GM12874 (cell line): ENCODE results near the gene SLC6A3.

Experiments
- TF ChIP-seq, protein P1 (sequence below): IDR thresholded peaks from 2 replicates; pipeline ENCODE4 v1.5.1; 2011; ENCODE audit warnings: low read depth, mild to moderate bottlenecking, control low read depth, low read length, moderate library complexity; ENCODE audit not compliant: insufficient read depth

SLC6A3 gene

DNA sequence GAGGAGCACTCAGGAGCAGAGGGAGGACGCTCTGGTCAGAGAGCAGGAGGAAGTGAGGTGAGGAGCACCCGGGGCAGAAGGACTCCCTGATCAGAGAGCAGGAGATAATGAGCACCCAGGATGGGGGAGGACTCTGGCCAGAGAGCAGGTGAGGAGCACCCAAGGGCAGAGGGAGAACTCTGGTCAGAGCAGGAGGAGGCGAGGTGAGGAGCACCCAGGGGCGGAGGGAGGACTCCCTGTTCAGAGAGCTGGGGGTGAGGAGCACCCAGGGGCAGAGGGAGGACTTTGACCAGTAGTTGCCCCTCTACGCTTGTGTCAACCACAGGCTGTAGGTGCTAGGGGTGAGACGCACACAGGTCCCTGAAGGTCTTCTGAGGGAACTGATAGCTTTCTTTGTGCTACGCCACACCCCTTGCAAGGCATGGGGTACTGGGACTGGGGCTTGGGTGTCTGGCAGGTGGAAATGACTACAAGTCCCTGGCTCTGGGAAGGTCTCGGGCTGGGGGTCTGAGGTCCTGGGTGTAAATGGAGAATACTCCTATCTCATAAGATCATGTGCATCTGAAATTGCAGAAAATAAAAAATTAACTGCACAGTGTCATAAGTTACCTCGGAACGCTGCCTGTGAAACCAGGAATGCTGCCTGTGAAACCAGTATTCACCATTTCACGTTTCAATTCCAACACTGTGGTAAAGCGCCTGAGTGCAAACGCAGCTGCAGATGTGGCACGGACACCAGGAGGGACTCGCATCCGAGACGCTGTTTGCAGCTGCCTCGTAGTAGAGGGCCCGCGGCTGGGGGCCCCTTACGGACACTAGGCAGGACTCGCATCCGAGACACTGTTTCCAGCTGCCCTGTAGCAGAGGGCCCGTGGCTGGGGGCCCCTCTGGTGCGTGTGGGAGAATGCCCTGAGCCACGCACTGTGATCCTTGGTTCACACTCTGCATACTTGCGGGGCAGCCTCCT, 27.0 kb upstream of the SLC6A3 start:
- TF ChIP-seq, protein P1, sequence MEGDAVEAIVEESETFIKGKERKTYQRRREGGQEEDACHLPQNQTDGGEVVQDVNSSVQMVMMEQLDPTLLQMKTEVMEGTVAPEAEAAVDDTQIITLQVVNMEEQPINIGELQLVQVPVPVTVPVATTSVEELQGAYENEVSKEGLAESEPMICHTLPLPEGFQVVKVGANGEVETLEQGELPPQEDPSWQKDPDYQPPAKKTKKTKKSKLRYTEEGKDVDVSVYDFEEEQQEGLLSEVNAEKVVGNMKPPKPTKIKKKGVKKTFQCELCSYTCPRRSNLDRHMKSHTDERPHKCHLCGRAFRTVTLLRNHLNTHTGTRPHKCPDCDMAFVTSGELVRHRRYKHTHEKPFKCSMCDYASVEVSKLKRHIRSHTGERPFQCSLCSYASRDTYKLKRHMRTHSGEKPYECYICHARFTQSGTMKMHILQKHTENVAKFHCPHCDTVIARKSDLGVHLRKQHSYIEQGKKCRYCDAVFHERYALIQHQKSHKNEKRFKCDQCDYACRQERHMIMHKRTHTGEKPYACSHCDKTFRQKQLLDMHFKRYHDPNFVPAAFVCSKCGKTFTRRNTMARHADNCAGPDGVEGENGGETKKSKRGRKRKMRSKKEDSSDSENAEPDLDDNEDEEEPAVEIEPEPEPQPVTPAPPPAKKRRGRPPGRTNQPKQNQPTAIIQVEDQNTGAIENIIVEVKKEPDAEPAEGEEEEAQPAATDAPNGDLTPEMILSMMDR: no peak

DNA sequence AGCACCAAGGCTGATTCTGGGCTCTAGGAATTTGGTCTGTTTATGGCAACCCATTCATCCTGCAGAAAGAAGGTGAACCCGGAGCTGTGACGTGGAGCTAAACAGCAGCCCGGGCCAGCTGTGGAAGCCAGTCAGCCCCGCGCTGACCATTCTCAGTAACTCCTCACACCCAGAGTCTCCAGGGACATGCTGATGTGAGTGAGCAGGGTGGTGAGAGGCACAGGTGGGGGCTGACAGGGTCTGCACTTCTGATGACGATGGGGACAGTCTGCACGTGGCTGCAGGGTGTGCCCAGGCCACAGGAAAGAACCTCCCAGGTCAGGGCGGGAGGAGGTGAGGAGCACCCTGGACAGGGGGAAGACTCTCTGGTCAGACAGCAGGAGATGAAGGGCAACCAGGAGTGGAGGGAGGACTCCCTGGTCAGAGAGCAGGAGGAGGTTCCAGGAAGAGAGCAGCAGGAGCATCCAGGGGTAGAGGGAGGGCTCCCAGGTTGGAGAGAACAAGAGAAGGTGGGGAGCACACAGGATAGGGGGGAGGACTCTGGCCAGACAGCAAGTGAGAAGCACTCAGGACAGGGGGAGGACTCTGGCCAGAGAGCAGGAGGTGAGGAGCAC, 26.1 kb upstream of the SLC6A3 start:
- TF ChIP-seq, protein P1: no peak

DNA sequence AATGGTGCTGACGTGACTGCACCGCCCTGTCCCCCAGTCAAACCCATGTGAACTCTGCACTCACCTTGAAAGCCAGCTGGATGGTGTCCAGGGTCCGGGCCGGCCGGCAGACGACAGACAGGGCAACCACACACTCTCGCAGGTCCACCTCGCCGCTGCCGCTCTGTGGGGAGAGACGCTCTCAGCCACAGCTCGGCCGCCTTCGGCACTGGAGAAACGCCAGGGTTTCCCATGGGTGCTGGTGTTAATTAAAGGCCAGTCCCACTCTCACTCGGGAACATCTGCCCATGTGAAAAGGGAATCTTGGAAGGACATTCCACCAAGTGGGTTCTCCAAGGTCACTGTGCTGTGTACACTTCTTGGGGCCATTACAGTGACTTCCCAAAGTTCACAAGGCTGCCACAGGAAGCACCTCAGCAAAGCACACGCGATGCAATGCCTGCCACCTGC, 25.5 kb upstream of the SLC6A3 start:
- TF ChIP-seq, protein P1: no peak

DNA sequence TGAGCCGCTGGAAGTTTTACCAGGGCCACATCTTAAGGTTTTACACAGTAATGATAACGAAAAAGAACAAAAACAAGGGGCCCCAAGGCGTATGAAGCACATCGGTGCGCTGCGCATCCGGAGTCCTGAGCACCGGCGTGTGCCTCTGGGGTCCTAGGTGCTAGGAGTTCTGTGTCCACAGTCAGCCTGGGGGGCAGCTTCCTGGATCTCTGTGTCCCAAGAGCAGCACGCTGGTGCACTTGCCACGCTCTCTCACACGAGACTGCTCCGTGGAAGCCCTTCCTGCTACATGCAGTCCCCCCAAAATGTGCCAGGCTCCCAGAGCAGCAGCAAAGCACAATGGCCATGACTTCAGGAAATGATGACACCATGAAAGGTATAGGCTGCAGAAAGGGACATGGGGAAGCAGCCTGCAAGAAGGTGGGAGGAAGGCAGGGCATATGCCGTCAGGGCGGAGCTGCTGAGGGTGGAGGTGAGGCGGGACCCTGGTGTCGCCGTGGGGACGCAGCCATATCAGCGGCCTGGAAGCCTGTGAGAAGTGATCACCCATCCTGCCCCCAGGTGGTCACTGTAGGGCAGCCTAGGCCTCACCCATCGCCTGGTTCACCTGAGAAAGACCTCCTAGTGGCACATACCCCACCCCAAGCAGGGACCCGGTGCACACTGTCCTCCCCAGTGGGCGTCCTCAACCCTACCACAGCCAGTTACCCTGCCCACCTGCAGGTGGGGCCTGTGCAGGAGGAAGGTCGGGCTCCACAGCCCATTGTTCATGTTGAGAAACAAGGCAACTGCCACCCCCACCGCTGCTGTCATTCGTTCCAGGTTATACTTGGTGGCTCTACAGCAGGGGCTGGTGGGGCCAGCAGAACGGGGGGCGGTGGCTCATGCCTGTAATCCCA, 23.6 kb upstream of the SLC6A3 start:
- TF ChIP-seq, protein P1: no peak

DNA sequence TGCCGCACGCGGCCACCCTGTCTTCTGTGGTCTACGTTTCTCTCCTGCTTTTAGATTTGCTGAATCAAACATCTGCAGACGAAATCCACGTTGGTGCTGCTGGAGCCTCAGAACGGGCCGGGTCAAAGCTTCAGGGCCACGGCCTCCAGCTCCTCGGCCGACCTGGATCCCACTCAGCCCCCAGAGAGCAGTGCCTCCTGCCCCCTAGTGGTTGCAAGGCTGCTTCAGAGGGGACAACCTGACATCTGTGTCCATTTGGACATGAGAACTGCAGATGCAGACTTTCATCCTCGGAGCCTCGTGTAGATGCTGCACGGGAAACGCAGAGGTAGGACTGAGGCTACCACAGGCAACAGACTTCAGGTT, 23.0 kb upstream of the SLC6A3 start:
- TF ChIP-seq, protein P1: peak; percentile 51

DNA sequence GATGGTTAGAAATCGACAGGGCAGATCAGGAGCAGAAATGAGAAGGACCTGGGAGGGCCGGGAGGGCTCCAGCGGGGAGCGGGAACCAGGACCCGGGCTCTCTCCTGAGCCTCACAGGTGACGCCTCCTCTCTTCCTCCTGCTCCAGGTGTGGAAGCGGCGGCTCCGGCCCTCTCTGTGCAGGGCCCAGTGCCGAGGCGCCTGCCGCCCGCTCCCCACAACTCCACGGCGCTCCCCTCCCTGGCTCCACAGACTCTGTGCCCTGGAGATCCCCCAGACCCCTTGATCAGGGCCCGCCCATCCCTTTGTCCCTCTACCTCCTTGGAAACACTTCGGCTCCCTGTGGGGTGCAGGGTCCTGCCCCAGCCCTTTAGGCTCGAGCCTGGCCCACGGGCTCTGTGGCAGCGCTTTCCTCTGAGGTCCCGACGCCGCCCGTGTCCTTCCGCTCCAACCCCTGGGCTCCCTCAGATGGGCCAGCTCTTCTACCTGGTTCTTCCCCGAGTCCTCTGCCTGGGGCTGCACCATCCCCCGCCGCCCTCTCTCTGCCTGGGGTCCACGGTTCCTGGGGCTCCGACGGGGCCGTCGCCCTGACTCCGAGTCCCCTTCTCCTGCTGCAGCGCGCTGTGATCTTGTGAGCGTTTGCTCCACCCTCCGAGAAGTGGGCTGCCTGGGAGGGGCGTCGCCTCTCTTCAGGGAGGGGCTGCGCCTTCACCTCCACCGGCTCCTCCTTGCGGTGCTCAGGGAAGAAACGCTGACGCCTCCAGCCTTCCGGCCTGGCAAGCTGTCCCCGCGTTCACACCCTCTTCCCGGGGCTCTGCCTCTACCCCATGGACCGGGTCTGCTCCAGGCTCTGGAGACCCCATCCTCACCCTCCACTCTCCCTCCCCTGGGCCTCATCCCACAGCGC, 22.4 kb upstream of the SLC6A3 start:
- TF ChIP-seq, protein P1: no peak
